Measurements from ENCODE around the gene STK16. TPM values are rescaled to one million over a fixed set of nuclear protein-coding genes. Genes with fewer than 3 reads are reported as not detected.

STK16 gene
- total RNA-seq, 1 donor, result 39.6 TPM

- peak; percentile 70 to 84 (median 76) for DNase-seq (ENCODE audit: low read depth in 2 of 3, low spot score in 2 of 3)
Measured at GRCh38 chr2:219298759-219299371, 53.6 kb downstream of the STK16 start.

DNA sequence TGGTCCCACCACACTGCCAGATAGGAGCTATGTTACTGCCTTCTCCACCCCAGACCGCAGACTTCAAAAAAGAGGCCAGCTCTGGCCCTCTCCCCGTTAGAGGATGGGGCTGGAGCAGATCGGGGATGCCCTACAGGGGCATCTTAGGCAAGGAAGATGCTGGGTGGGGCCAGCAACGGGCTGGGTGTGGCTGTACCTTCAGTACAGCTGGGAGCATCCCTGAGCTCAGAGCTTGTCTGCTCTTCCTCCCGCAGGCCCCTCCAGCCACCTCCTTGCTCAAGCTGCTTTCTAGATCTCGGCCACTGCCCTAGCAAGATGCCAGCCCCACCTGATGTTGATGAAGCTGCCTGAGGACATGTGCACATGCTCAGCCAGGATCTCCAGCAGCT, 54.1 kb downstream of the STK16 start:
- DNase-seq (ENCODE audit: low read depth in 2 of 3, low spot score in 2 of 3), result no peak

Small RNA genes lying within 50 kb of the gene (small RNA-seq; reads per million reads assigned to genes)
- gene MIR153-1, result not detected

Other genes with a start within 250 kb of the STK16 start
- gene CFAP65, start 204.0 kb upstream of the STK16 start, total RNA-seq, result not detected
- 0.27 TPM for gene IHH, start 184.6 kb upstream of the STK16 start, total RNA-seq
- gene NHEJ1, start 84.7 kb upstream of the STK16 start, total RNA-seq, result 27.2 TPM
- gene SLC23A3, start 75.5 kb upstream of the STK16 start, total RNA-seq, result 0.27 TPM
- 60.1 TPM for gene CNPPD1, start 68.6 kb upstream of the STK16 start, total RNA-seq
- gene RETREG2, start 67.2 kb upstream of the STK16 start, total RNA-seq, result 108 TPM
- gene ZFAND2B, start 38.7 kb upstream of the STK16 start, total RNA-seq, result 87.8 TPM
- 11.3 TPM for gene ABCB6, start 26.5 kb upstream of the STK16 start, total RNA-seq
- 56.8 TPM for gene ATG9A, start 15.8 kb upstream of the STK16 start, total RNA-seq
- gene ANKZF1, start 15.7 kb upstream of the STK16 start, total RNA-seq, result 38.5 TPM
- 21.8 TPM for gene GLB1L, start within 50 bp of the STK16 start, total RNA-seq
- gene TUBA4B, start 7.8 kb downstream of the STK16 start, total RNA-seq, result not detected
- gene TUBA4A, start 8.4 kb downstream of the STK16 start, total RNA-seq, result 22.9 TPM
- gene DNAJB2, start 33.9 kb downstream of the STK16 start, total RNA-seq, result 24.8 TPM
- gene PTPRN, start 63.9 kb downstream of the STK16 start, total RNA-seq, result under 0.01 TPM
- not detected for gene RESP18, start 87.3 kb downstream of the STK16 start, total RNA-seq
- 118 TPM for gene DNPEP, start 142.4 kb downstream of the STK16 start, total RNA-seq
- gene DES, start 172.9 kb downstream of the STK16 start, total RNA-seq, result not detected
- 0.81 TPM for gene SPEG, start 189.4 kb downstream of the STK16 start, total RNA-seq